ENCODE data around the gene CPLX1. TPM values are rescaled to one million over a fixed set of nuclear protein-coding genes. Genes with fewer than 3 reads are reported as not detected.

CPLX1 gene
- total RNA-seq, 1 experiment from 2014 or later: 3.5 TPM

DNA sequence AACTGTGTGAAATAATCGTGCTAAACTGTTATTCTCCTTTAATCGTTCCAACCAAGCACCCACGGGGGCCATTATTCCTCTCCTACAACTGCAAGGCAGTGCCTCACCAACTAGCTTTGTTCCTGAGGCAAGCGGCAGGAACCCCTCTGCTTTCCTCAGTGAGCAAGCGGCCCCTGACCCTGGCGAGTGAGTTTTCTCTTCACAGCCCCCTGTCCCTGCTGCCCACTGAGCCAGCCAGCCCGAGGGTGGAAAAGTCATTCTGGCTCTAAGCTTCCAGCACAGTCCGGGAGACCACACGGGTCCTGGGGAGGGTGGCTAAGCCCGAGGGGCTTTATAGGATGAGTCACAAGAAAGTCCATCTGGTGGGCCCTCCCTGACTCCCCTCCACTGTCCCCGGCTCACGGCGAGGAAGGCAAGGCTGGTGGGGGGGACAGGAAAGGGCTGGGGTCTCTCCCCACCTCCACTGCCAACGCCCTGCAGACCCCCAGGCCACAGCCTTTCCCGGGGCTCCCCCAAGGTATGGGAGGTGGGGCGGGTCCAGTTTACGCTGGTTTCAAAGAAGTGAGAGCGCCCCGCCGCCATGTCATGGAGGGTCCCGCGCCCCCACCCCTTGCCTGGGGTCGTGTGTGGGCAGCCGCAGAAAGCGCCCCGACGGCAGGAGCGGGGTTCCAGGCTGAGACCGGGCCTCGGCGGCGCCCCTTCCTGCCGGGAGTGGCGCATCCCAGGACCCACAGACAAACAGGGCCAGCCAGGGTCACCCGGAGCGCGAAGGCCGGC, 45.0 kb downstream of the CPLX1 start:
- Mint-ChIP-seq H3K4me3 (peak overlapping the region; percentile 77), H3K27ac (peak overlapping the region; percentile 86), H3K36me3 (peaks cover 43% of the 10 kb centered on the region), H3K27me3 (ENCODE audit: low read depth) (peaks cover 35% of the 10 kb centered on the region), H3K4me1 (peaks cover 37% of the 10 kb centered on the region), H3K9me3 (peaks cover 2% of the 10 kb centered on the region)
- ChIA-PET POLR2A (interaction anchor here (1.2 to 2.1 kb wide), 3 partner anchors 13 to 39 kb away, joined by 3 to 14 read pairs (median 6); no protein-coding TSS in a partner anchor), CTCF (interaction anchor here (1.4 to 2.2 kb wide), 5 partner anchors 13 to 97 kb away, joined by 4 to 19 read pairs (median 11); no protein-coding TSS in a partner anchor)
- ATAC-seq (no peak), DNase-seq (ENCODE audit: low spot score) (no peak)
- TF ChIP-seq USF1 (CRISPR knock-in tag; IDR thresholded peaks at IDR 0.05): no peak
- no peak for TF ChIP-seq ZNF671 (CRISPR knock-in tag; IDR thresholded peaks at IDR 0.05)
- TF ChIP-seq, protein P1, sequence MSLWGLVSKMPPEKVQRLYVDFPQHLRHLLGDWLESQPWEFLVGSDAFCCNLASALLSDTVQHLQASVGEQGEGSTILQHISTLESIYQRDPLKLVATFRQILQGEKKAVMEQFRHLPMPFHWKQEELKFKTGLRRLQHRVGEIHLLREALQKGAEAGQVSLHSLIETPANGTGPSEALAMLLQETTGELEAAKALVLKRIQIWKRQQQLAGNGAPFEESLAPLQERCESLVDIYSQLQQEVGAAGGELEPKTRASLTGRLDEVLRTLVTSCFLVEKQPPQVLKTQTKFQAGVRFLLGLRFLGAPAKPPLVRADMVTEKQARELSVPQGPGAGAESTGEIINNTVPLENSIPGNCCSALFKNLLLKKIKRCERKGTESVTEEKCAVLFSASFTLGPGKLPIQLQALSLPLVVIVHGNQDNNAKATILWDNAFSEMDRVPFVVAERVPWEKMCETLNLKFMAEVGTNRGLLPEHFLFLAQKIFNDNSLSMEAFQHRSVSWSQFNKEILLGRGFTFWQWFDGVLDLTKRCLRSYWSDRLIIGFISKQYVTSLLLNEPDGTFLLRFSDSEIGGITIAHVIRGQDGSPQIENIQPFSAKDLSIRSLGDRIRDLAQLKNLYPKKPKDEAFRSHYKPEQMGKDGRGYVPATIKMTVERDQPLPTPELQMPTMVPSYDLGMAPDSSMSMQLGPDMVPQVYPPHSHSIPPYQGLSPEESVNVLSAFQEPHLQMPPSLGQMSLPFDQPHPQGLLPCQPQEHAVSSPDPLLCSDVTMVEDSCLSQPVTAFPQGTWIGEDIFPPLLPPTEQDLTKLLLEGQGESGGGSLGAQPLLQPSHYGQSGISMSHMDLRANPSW (CRISPR knock-in tag; conservative IDR thresholded peaks at IDR 0.05; ENCODE audit: low read depth): 0 out of 2 replicates have a peak, but pooled peaks have one; percentile 31
- no peak for TF ChIP-seq ZNF423 (CRISPR knock-in tag; IDR thresholded peaks at IDR 0.05)
- TF ChIP-seq, protein P2, sequence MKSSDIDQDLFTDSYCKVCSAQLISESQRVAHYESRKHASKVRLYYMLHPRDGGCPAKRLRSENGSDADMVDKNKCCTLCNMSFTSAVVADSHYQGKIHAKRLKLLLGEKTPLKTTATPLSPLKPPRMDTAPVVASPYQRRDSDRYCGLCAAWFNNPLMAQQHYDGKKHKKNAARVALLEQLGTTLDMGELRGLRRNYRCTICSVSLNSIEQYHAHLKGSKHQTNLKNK (CRISPR knock-in tag; IDR thresholded peaks at IDR 0.05): no peak
- no peak for TF ChIP-seq ETV6 (CRISPR knock-in tag; IDR thresholded peaks at IDR 0.05)
- no peak for TF ChIP-seq CDX4 (CRISPR knock-in tag; IDR thresholded peaks at IDR 0.05; ENCODE audit: borderline replicate concordance)
- no peak for TF ChIP-seq FOXP1 (CRISPR knock-in tag; IDR thresholded peaks at IDR 0.05; ENCODE audit: borderline replicate concordance)
- TF ChIP-seq, protein P3, sequence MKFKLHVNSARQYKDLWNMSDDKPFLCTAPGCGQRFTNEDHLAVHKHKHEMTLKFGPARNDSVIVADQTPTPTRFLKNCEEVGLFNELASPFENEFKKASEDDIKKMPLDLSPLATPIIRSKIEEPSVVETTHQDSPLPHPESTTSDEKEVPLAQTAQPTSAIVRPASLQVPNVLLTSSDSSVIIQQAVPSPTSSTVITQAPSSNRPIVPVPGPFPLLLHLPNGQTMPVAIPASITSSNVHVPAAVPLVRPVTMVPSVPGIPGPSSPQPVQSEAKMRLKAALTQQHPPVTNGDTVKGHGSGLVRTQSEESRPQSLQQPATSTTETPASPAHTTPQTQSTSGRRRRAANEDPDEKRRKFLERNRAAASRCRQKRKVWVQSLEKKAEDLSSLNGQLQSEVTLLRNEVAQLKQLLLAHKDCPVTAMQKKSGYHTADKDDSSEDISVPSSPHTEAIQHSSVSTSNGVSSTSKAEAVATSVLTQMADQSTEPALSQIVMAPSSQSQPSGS (CRISPR knock-in tag; IDR thresholded peaks at IDR 0.05; ENCODE audit: borderline replicate concordance, low read depth): no peak
- TF ChIP-seq, protein P4, sequence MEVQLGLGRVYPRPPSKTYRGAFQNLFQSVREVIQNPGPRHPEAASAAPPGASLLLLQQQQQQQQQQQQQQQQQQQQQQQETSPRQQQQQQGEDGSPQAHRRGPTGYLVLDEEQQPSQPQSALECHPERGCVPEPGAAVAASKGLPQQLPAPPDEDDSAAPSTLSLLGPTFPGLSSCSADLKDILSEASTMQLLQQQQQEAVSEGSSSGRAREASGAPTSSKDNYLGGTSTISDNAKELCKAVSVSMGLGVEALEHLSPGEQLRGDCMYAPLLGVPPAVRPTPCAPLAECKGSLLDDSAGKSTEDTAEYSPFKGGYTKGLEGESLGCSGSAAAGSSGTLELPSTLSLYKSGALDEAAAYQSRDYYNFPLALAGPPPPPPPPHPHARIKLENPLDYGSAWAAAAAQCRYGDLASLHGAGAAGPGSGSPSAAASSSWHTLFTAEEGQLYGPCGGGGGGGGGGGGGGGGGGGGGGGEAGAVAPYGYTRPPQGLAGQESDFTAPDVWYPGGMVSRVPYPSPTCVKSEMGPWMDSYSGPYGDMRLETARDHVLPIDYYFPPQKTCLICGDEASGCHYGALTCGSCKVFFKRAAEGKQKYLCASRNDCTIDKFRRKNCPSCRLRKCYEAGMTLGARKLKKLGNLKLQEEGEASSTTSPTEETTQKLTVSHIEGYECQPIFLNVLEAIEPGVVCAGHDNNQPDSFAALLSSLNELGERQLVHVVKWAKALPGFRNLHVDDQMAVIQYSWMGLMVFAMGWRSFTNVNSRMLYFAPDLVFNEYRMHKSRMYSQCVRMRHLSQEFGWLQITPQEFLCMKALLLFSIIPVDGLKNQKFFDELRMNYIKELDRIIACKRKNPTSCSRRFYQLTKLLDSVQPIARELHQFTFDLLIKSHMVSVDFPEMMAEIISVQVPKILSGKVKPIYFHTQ (CRISPR knock-in tag; IDR thresholded peaks at IDR 0.05): no peak
- no peak for TF ChIP-seq CREM (CRISPR knock-in tag; IDR thresholded peaks at IDR 0.05)
- TF ChIP-seq ZNF219 (CRISPR knock-in tag; IDR thresholded peaks at IDR 0.05; ENCODE audit: borderline replicate concordance): no peak
- TF ChIP-seq NR3C1 (CRISPR knock-in tag; conservative IDR thresholded peaks at IDR 0.05; ENCODE audit: low read depth): peak; percentile 75; the same call in 1 of the 2 replicates
- no peak for TF ChIP-seq TCF7 (CRISPR knock-in tag; IDR thresholded peaks at IDR 0.05; ENCODE audit: low read depth)
- TF ChIP-seq ZNF416 (CRISPR knock-in tag; IDR thresholded peaks at IDR 0.05): no peak
- no peak for TF ChIP-seq JUN (CRISPR knock-in tag; IDR thresholded peaks at IDR 0.05)
- TF ChIP-seq PRDM15 (CRISPR knock-in tag; IDR thresholded peaks at IDR 0.05): no peak
- TF ChIP-seq SOX15 (CRISPR knock-in tag; IDR thresholded peaks at IDR 0.05): no peak
- TF ChIP-seq TEAD4 (CRISPR knock-in tag; IDR thresholded peaks at IDR 0.05): no peak
- 0 out of 2 replicates have a peak, but pooled peaks have one; percentile 35 for TF ChIP-seq ZNF138 (CRISPR knock-in tag; conservative IDR thresholded peaks at IDR 0.05)
- no peak for TF ChIP-seq MYBL2 (CRISPR knock-in tag; IDR thresholded peaks at IDR 0.05)
- 0 out of 2 replicates have a peak, but pooled peaks have one; percentile 9 for TF ChIP-seq E2F5 (CRISPR knock-in tag; IDR thresholded peaks at IDR 0.05)
- TF ChIP-seq ELF4 (CRISPR knock-in tag; IDR thresholded peaks at IDR 0.05; ENCODE audit: low read depth): 0 out of 2 replicates have a peak, but pooled peaks have one; percentile 13
